Stimulated activated CD4-positive, alpha-beta T cell treated with anti-CD3 and anti-CD28 coated beads, Interleukin-4, amount 100 ng/mL, for 24 hours (primary cell): ENCODE results near the gene CCDC12.
A peak's percentile ranks its signal among the peaks of the same experiment; 100 is the strongest.

Experiments used
- DNase-seq: peaks from one replicate; pipeline ENCODE4 v3.0.0-alpha.2; 2020

The CCDC12 gene

DNA sequence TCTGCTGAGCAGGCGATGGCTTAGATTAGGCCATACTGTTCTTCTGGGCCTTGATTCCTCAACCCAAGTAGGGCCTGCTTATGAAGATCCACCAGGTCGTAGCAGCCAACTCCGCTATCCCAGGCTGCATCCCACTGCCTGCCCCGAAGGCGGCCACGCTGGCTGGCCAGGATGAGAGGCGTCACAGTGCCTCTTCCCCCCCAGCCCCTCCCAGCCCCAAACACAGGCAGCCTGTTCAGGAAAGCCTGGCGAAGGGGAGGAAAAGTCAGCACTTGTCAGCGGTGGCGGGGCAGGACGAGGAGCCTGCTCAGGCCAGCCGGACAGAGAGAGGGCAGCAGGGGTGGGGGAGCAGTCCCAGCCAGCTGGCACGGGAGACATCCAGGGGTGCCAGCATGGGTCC lies 87.8 kb downstream of the CCDC12 start:
- no peak for DNase-seq

- DNase-seq: no peak
Observed at GRCh38 chr3:46887980-46888494, 88.5 kb downstream of the CCDC12 start.

- DNase-seq: no peak
Observed at GRCh38 chr3:46885612-46886011, 90.9 kb downstream of the CCDC12 start.

- peak; percentile 17 for DNase-seq
Observed at GRCh38 chr3:46884929-46885328, 91.6 kb downstream of the CCDC12 start.

DNA sequence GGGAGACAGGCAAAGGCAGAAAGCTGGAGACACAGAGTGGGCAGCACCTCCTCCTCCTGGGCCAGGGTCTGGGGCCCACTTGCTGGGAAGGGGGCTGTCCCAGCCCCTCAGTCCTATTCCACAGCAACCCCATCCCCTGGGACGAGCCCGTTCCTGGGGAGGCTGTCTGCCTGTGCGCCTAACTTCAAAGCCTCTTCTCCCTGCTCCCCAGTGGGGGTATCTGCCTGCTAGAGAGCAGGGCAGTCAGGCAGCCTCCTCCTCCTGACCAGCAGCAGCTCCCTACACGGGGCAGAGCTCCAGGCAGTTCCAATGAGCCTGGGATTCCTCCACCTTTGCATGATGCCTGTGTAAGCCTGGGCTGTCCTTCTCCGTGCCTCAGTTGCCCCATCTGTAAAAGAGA lies 92.1 kb downstream of the CCDC12 start:
- no peak for DNase-seq

DNA sequence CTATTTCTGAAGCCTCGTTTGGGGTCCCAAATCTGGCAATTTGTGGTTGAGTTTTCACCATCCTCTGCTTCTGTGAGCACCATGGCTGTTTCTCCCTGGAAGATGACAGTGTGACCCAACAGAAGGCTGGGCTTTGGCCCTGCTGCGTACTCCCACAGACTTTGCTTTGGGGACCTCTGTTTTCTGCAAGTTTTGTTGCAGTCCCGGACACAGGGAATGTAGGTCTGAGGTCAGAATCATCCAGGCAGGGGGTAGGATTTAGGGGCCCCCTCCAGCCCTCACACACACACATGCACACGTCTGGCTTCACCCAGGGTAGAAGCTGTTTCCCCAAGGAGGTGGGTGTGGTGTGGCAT lies 92.7 kb downstream of the CCDC12 start:
- DNase-seq: no peak

- DNase-seq: no peak
Observed at GRCh38 chr3:46883054-46883829, 93.3 kb downstream of the CCDC12 start.

DNA sequence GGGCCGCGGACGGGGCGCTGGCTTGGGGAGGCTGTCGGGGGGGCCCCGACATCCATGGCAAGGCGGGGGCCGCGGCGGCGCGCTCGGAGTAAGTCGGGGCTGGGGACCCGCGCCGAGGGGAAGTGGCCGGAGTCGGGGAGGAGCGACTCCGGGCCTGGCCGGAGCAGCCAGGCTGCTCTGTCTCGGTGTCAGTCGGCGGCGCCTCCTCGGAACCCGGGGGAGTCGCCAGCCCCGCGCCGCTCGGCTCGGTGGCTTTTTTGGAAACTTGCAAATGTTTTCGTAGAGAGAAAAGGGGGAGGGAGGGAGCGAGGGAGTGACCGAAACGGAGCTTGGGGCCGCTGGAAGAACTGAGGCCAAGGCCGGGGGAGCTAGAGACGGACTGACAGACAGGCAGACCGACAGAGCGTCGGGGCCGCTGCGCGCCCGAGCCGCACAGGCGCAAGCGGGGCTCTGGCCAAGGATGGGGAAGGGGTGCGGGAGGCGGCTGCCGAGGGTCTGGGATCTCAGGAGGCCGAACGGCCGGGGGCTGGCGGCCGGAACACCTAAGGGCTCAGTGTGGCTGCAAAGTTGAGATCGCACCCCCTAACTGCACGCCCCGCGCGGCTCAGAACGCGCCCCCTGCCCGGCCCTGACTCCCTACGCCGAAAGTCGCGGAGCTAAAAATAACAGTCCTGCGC lies 94.0 kb downstream of the CCDC12 start:
- no peak for DNase-seq

DNA sequence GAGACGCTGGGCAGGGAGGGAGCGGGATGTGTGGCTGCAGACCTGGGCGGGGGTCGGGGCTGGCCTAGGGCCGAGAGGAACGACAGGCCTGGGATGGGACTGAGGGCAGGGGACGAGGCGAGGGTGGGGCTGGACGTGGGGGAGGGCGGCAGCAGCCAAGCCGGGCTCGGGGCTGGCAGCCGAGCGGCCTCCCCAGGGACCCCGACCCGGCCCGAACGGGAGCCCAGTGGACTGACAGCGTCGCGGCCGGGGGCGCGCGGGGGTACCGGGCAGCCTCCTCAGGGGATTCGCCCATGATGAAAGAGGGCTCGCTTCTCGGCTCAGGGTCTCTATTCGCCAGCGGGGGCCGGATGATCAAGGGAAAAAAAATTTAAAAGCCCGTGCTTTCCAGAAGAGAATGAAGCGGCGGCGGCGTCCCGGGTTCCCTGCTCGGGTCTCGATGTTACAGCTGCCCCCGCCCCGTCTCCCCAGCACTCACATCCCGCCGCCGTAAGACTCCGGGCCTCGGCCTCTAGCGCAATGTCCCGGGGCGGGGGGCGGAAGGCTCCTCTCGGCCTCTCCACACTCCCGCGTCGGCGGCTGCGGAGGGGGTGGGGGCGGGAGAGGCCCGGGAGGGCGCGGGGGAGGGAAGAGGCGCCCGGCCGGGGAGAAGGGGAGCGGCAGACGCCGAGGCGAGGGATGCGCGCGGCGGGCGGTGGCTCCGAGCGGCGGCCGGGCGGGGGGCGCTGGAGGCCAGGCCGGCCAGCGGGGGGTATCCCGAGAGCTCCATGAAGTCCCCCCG lies 94.8 kb downstream of the CCDC12 start:
- peak; percentile 13 for DNase-seq

GRCh38 chr3:46880884-46881595 lies 95.5 kb downstream of the CCDC12 start:
- no peak for DNase-seq

DNA sequence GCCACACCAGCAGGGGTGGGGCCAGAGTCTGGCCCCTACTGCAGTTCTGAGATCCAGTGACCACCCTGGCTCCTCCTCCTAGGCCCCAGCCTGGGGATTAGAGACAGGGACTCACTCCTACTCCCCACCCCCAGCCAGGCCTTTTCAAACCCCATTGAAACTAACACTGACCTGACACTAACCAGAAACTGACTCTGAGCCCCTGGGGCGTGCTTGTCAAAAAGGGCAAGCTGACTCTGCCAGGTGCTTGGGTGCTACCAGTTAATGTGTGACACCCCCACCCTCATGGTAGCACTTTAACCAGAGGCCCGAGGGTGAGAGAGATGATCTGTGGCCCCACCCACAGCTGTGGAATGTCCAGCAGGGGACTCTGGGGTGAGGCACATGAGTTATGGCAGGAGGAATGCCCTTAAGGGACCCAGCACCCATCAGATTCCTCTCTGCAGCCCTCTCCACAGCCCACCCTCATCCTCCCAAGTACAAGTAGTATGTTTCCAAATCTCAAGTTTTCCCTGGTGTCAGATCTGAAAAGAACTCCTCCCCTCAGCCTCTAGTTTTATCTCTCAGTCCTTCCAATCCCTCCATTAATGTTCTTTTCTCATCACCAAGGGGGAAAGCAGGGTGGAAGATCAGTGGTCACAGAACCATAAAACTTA lies 97.6 kb downstream of the CCDC12 start:
- DNase-seq: no peak

DNA sequence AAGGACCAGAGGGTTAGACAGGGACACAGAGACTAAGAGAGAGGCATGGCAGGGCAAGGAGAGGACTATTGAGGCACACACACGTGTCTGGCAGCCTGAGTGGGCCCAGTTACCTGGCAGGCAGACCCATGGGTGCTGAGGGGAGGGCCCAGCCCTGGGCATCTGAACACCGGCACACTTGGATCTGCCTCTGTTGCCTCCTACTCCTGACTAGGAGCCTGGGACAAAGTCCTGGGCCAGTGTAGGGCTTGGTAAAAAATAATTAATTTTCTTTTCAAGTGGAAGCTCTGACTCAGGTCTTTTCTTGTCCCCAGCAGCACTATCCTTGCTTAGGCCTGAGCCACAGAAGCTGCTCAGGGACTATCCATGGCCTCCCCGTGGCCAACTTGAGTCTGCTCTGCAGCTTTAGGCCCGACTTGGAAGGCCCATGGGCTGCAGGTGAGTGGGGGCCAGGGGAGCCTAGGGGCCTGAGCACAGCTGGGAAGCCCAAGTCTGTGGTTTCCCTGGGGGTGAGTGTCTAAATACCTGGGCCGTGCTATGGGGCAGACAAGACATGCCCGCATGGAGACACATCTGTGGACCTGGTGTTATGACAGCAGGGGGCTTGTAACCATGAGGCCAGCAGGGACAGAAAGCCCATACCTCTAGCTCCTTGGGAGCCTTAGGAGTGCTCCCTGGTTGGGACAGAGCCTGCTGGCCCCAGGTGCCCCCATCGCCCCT lies 99.0 kb downstream of the CCDC12 start, which contains the start of gene PTH1R:
PTH1R (plus strand) TSS at position 316 of the 720 bp plus-strand sequence. CDS start 5,839 bp downstream, outside the sequence.
- no peak for DNase-seq

GRCh38 chr3:46876313-46877300 lies 99.9 kb downstream of the CCDC12 start:
- DNase-seq: no peak

GRCh38 chr3:46875560-46875959 lies 101.0 kb downstream of the CCDC12 start:
- no peak for DNase-seq

GRCh38 chr3:46874430-46874829 lies 102.1 kb downstream of the CCDC12 start:
- DNase-seq: no peak

DNA sequence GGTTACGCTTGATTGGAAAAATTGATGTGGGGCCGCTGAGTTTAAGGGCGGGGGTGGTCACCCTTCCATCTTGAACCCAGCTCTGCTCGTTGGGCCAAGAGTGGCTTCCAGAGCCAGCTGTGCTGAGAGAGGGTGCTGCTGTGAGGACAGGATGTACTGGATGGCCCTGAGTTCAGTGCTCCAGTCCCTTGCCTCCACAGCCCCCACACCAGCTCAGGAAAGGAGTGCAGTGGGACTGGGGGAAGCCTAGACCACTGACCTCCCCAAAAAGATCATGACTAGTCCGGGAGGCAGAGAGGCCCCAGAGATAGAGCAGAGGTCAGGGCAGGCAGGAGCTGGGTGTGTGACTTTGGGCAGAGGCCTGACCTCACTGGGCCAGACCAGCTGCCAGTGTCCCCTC lies 103.0 kb downstream of the CCDC12 start:
- DNase-seq: no peak
